ENCODE results near the gene LGALS9B. TPM values are rescaled to one million over a fixed set of nuclear protein-coding genes. Genes with fewer than 3 reads are reported as not detected.
"Not testable (repeated sequence)": the region's sequence is repeated elsewhere in the genome, so short reads cannot be mapped to it uniquely, and the experiment has no call there.

The LGALS9B gene
- total RNA-seq, result not detected in 2 replicates

DNA sequence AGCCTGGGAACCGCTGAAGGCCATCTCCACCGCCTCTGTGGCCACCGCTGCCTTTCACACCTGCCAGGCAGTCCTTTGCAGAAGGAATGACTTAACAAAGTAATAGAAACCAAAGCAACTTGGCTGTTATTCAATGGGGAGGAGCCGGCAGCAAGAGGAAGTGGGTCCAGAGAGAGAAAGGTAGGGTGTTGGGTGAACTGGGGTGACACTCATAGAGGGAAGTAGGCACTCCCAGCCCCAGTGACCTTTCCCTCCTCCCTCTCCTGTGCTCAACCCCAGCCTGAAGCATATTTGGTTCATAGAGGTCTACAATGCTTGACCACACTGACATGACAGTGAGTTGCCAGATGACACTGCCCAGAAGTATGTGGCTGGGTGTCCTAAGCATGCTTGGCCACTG, at the start of gene LGALS9B:
Gene LGALS9B, minus strand, starts transcription at position 93 of the 400 bp plus-strand sequence. Its CDS starts 69 bp downstream, at position 24.
- not testable (repeated sequence) for DNase-seq (ENCODE audit: extremely low read depth, low read depth, low spot score)

GRCh38 chr17:20516986-20517385, 49.6 kb upstream of the LGALS9B start:
- not testable (repeated sequence) for DNase-seq (ENCODE audit: extremely low read depth, low read depth, low spot score)

GRCh38 chr17:20515099-20515498, 47.8 kb upstream of the LGALS9B start:
- DNase-seq (ENCODE audit: extremely low read depth, low read depth, low spot score), result not testable (repeated sequence)

GRCh38 chr17:20513539-20513938, 46.2 kb upstream of the LGALS9B start:
- DNase-seq (ENCODE audit: extremely low read depth, low read depth, low spot score), result not testable (repeated sequence)

DNA sequence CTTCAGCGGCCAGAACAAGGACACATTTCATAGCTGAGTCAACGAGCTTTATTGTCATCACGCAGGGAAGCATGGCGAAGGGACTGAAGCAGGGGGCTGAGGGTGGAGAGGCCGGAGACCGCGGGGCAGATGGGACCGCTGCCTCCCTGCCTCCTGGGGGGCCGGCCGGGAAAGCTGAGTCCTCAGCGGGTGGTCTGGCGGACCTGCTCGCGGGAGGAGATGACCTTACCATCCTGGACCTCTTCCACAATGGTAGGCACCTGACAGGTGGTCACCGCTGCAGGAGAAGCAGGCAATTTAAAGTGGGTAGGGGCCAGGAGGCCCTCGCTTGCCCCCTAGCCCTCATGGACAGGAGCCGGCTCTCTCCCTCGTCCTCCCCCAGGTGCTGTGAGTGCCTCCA, 45.0 kb upstream of the LGALS9B start:
- not testable (repeated sequence) for DNase-seq (ENCODE audit: extremely low read depth, low read depth, low spot score)

DNA sequence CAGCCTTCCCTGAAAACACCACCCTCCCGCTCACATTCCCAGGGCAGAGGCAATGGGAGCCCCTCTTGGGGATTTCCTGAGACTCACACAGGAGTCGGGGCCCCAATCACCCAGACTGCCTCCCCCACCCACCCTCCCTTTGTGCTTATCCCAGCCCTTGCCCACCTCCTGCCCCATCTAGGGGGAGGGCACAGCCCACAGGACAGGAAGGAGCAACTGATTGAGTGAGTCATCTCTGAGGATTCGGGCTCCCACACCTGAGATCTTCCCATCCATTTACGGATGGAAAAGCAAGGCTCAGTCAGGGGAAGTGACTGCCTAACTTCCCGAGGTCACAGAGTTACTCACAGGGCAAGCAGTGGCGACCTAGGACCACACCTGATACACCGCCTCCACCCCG, 44.4 kb upstream of the LGALS9B start:
- DNase-seq (ENCODE audit: extremely low read depth, low read depth, low spot score), result not testable (repeated sequence)

GRCh38 chr17:20505333-20505732, 38.0 kb upstream of the LGALS9B start:
- not testable (repeated sequence) for DNase-seq (ENCODE audit: extremely low read depth, low read depth, low spot score)

GRCh38 chr17:20504388-20505066, 37.2 kb upstream of the LGALS9B start:
- not testable (repeated sequence) for DNase-seq (ENCODE audit: extremely low read depth, low read depth, low spot score)

DNA sequence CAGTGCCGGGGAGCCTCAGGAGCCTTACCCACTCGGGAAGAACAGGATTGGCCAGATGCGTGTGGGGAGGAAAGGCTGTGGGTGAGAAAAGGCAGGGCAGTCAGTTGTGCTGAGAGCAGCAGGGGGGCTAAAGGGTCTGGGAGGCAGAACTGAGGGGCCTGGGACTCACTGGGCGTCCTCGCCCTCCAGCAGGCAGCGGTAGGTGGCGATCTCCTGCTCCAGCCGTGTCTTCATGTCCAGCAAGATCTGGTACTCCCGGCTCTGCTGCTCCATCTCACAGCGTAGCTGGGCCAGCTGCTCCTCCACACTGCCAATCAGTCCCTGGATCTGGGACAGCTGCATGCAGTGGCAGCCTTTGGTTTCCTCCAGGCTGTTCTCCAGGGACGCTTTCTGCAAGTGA, 34.6 kb upstream of the LGALS9B start:
- not testable (repeated sequence) for DNase-seq (ENCODE audit: extremely low read depth, low read depth, low spot score)

GRCh38 chr17:20500346-20500745, 33.0 kb upstream of the LGALS9B start:
- DNase-seq (ENCODE audit: extremely low read depth, low read depth, low spot score), result not testable (repeated sequence)

DNA sequence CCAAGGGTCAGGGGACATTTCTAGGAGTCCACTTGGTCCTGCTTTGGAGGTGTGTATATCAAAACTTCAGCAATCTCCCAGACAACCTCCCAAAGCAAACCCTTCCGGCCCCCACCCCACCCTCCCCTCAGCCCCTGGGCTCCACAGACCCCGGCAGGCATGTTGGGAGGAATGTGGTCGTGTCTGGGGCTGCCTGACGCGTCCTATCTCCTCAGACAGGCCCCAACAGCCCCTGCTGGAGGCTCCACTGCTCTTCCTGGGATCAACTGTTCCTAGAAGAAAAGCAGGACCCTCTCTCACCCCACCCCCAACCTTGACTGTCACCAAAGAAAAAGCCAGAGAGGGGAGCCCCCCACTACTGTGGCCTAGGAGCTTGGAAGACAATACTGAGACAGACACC, 28.1 kb upstream of the LGALS9B start:
- DNase-seq (ENCODE audit: extremely low read depth, low read depth, low spot score), result not testable (repeated sequence)

DNA sequence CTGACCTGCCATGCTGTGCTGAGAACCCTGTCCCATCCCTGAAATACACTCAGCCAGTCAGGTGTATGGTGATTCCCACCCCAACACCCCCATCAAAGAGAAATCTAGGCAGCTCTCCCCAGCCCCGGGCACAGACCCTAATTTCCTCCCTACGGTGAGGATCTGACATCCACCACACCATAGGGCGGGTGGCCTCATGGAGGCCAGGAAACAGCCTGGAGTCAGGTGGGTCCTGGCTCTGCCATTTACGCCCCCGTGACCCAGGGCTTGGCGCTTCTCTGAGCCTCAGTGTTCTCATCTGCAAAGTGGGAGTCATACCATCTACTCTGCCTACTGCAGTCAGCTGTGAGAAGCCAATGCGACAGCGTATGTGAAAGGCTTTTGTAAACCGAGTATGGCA, 27.4 kb upstream of the LGALS9B start:
- not testable (repeated sequence) for DNase-seq (ENCODE audit: extremely low read depth, low read depth, low spot score)

GRCh38 chr17:20494147-20494546, 26.8 kb upstream of the LGALS9B start:
- not testable (repeated sequence) for DNase-seq (ENCODE audit: extremely low read depth, low read depth, low spot score)

DNA sequence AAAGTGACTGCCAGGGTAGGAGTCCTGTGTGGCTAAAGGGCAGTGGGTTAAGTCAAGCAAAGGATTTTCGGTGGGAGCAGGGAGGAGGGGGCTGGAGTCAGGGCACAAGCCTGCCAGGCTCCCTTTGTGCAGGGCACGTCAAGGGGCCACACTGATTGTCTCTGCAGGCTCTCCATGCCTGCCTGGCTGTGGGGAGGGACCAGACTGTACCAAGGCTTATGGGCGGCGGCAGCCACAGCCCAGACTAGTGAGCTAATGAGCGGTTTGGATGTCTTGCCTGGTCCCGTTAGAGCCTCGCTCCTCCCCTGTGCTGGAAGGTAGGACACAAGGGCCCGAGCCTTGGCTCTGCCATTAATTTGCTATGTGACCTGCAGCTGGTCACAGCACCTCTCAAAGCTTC, 25.6 kb upstream of the LGALS9B start:
- not testable (repeated sequence) for DNase-seq (ENCODE audit: extremely low read depth, low read depth, low spot score)

GRCh38 chr17:20492099-20492498, 24.8 kb upstream of the LGALS9B start:
- not testable (repeated sequence) for DNase-seq (ENCODE audit: extremely low read depth, low read depth, low spot score)

GRCh38 chr17:20484930-20485329, 17.6 kb upstream of the LGALS9B start:
- not testable (repeated sequence) for DNase-seq (ENCODE audit: extremely low read depth, low read depth, low spot score)

- DNase-seq (ENCODE audit: extremely low read depth, low read depth, low spot score), result not testable (repeated sequence)
Observed at GRCh38 chr17:20479889-20480591, 12.7 kb upstream of the LGALS9B start.

DNA sequence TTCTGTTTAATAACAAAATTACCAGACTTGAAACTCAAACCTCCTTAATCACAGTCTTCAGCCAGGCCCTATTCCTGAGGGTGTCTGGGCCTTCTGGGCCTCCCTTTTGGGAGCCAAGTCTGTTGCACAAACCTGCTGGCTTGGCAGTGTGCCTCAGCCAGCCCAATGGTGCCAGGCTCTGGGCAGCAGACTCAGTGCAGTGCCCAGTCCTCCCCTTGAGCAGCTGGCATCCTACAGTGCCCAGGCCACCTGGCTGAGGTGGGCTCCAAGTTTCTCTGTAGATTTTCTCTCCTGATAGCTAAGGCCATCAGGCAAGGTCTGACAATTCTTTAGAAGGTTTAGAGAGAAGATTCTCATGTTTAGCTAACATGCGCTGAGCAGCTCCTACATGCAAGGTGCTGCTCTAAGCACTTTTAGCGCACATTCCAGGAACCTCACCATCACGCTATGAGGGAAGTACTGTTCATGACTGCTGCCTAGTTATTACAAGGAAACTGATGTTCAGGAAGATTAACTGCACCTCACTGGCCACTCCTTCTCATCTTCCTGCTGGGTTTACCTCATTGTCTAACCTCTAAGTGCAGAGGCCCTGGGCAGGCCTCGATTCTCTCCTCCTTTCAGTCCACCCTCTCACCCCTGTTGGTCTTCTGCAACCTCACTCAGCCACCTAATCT, 10.2 kb upstream of the LGALS9B start:
- DNase-seq (ENCODE audit: extremely low read depth, low read depth, low spot score), result not testable (repeated sequence)

GRCh38 chr17:20475137-20475831, 7.9 kb upstream of the LGALS9B start:
- not testable (repeated sequence) for DNase-seq (ENCODE audit: extremely low read depth, low read depth, low spot score)

DNA sequence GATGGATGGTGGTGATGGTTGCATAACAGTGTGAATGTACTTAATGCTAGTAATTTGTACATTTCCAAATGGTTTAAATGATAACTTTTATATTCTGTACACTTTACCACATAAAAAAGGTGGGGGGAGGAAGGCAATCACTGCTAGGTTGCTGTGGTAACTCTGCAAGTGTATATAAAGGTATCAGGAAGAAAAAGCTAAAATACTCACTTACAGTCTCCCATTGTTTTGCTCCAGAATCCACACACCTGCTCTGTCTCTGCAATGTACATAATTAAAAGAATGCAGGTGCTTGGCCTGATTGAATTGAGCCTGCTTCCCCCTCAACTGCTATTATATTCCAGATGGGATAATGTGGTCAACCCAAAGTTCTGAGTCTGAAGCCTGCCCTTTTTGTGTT, 6.7 kb upstream of the LGALS9B start:
- DNase-seq (ENCODE audit: extremely low read depth, low read depth, low spot score), result not testable (repeated sequence)

- not testable (repeated sequence) for DNase-seq (ENCODE audit: extremely low read depth, low read depth, low spot score)
Observed at GRCh38 chr17:20469946-20470345, 2.6 kb upstream of the LGALS9B start.

Data from glomerular endothelial cell (primary cell).